Peyer's patch (tissue), 4 donors: ENCODE data around the gene DGCR2. TPM values are rescaled to one million over a fixed set of nuclear protein-coding genes. Genes with fewer than 3 reads are reported as not detected.

Experiments used
- DNase-seq, 3 donors: peaks; one replicate each; pipeline ENCODE4 v3.0.0-alpha.2; 2017 to 2019
- H3K27ac ChIP-seq, 4 donors: fragments of 200-600 bp; sonication (generic); one replicate each; pipeline ENCODE4 v1.5.1; 2016 to 2019
- H3K27me3 ChIP-seq, 2 donors: fragments of 200-600 bp; sonication (generic); one replicate each; pipeline ENCODE4 v1.5.1; 2019
- H3K36me3 ChIP-seq, 3 donors: fragments of 200-600 bp; sonication (generic); one replicate each; pipeline ENCODE4 v1.5.1; 2016 to 2019
- H3K4me1 ChIP-seq, 4 donors: fragments of 200-600 bp; sonication (generic); one replicate each; pipeline ENCODE4 v1.5.1; 2016 to 2019
- H3K4me3 ChIP-seq, 4 donors: fragments of 200-600 bp; sonication (generic); 1 replicate in 3 of 4; 2 replicates in 1 of 4; pipeline ENCODE4 v1.5.1; 2016 to 2019; ENCODE audit warnings: mild to moderate bottlenecking in 1 of 4
- H3K9me3 ChIP-seq, 4 donors: fragments of 200-600 bp; sonication (generic); one replicate each; pipeline ENCODE4 v1.5.1; 2016 to 2019; ENCODE audit warnings: mild to moderate bottlenecking in 1 of 4
- POLR2A ChIP-seq, 2 donors: fragments of 450-650 bp; IDR thresholded peaks; one replicate each; pipeline ENCODE4 v1.5.1; 2017; ENCODE audit warnings: antibody characterized with exemption in 2 of 2, mild to moderate bottlenecking in 2 of 2, moderate library complexity in 2 of 2
- total RNA-seq, 4 donors: library from RNA; depleted of rRNA; stranded (reverse); fragments of >200 nt; gene quantifications; one replicate each; pipeline ENCODE4 v1.1.0, GENCODE V29; 2016
- TF ChIP-seq, protein P1 (sequence below), 6 experiments: fragments of 450-650 bp in 4 of 6; fragments of 200-600 bp in 2 of 6; sonication (generic) in 1 of 6; IDR thresholded peaks; one replicate each; pipeline ENCODE4 v1.5.1; 2017 to 2019; ENCODE audit warnings: antibody characterized with exemption in 6 of 6, mild to moderate bottlenecking in 3 of 6, moderate library complexity in 1 of 6

Gene DGCR2
- total RNA-seq, 4 donors from 2014 or later, result 49.5 to 101 (median 92.1) TPM

- no peak overlapping the region for H3K4me3 ChIP-seq
- H3K4me1 ChIP-seq, result peaks cover 0 to 8% (median 7%) of the 10 kb centered on the region in 4 donors
- peaks cover 0 to 52% (median 0%) of the 10 kb centered on the region in 3 donors for H3K36me3 ChIP-seq
- no peak for DNase-seq
- no peak overlapping the region for H3K27ac ChIP-seq
- TF ChIP-seq, protein P1, sequence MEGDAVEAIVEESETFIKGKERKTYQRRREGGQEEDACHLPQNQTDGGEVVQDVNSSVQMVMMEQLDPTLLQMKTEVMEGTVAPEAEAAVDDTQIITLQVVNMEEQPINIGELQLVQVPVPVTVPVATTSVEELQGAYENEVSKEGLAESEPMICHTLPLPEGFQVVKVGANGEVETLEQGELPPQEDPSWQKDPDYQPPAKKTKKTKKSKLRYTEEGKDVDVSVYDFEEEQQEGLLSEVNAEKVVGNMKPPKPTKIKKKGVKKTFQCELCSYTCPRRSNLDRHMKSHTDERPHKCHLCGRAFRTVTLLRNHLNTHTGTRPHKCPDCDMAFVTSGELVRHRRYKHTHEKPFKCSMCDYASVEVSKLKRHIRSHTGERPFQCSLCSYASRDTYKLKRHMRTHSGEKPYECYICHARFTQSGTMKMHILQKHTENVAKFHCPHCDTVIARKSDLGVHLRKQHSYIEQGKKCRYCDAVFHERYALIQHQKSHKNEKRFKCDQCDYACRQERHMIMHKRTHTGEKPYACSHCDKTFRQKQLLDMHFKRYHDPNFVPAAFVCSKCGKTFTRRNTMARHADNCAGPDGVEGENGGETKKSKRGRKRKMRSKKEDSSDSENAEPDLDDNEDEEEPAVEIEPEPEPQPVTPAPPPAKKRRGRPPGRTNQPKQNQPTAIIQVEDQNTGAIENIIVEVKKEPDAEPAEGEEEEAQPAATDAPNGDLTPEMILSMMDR (IDR thresholded peaks at IDR 0.05), result no peak
- no peak for TF ChIP-seq POLR2A (IDR thresholded peaks at IDR 0.05)
- no peaks in the 10 kb centered on the region for H3K9me3 ChIP-seq
- H3K27me3 ChIP-seq, result no peaks in the 10 kb centered on the region
Measured at GRCh38 chr22:19142394-19142793, 20.2 kb upstream of the DGCR2 start.

DNA sequence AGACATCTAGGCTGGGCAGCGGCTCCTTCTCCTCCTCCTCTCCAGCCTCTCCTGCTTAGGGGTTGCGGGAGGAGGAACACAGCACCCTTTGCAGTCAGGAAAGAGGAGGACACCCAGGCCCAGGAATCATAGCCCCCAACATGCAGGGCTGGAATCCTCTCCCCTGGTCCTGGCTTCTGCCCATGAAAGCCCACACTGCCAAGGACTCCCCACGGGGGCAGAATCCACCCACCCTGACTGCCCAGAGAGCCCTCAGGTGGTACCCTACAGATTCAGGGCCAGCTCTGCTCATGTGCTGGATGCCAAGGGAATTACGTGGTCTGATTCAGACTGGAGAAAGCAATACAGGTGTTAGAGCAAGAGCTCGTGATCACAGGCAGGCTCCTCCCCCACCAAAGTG lies 17.8 kb upstream of the DGCR2 start:
- no peaks in the 10 kb centered on the region for H3K27me3 ChIP-seq
- H3K4me3 ChIP-seq, result no peak overlapping the region
- no peak overlapping the region for H3K27ac ChIP-seq
- peaks cover 0 to 8% (median 7%) of the 10 kb centered on the region in 4 donors for H3K4me1 ChIP-seq
- TF ChIP-seq POLR2A (IDR thresholded peaks at IDR 0.05), result no peak
- TF ChIP-seq, protein P1 (IDR thresholded peaks at IDR 0.05), result no peak
- DNase-seq, result no peak
- H3K36me3 ChIP-seq, result peaks cover 0 to 67% (median 0%) of the 10 kb centered on the region in 3 donors
- H3K9me3 ChIP-seq, result no peaks in the 10 kb centered on the region

GRCh38 chr22:19139001-19139356 lies 16.8 kb upstream of the DGCR2 start:
- Histone ChIP-seq H3K36me3 (peaks cover 0 to 77% (median 0%) of the 10 kb centered on the region in 3 donors), H3K4me1 (peaks cover 0 to 7% (median 6%) of the 10 kb centered on the region in 4 donors), H3K4me3 (no peak overlapping the region), H3K27ac (no peak overlapping the region), H3K27me3 (no peaks in the 10 kb centered on the region), H3K9me3 (no peaks in the 10 kb centered on the region)
- TF ChIP-seq, protein P1 (IDR thresholded peaks at IDR 0.05), result no peak
- no peak for TF ChIP-seq POLR2A (IDR thresholded peaks at IDR 0.05)
- no peak for DNase-seq

GRCh38 chr22:19138217-19139000 lies 16.2 kb upstream of the DGCR2 start:
- Histone ChIP-seq H3K4me3 (no peak overlapping the region), H3K36me3 (peaks cover 0 to 82% (median 0%) of the 10 kb centered on the region in 3 donors), H3K4me1 (peaks cover 0 to 2% (median under 1%) of the 10 kb centered on the region in 4 donors), H3K27ac (no peak overlapping the region), H3K9me3 (no peaks in the 10 kb centered on the region), H3K27me3 (no peaks in the 10 kb centered on the region)
- no peak for DNase-seq
- TF ChIP-seq, protein P1 (IDR thresholded peaks at IDR 0.05), result no peak
- no peak for TF ChIP-seq POLR2A (IDR thresholded peaks at IDR 0.05)

DNA sequence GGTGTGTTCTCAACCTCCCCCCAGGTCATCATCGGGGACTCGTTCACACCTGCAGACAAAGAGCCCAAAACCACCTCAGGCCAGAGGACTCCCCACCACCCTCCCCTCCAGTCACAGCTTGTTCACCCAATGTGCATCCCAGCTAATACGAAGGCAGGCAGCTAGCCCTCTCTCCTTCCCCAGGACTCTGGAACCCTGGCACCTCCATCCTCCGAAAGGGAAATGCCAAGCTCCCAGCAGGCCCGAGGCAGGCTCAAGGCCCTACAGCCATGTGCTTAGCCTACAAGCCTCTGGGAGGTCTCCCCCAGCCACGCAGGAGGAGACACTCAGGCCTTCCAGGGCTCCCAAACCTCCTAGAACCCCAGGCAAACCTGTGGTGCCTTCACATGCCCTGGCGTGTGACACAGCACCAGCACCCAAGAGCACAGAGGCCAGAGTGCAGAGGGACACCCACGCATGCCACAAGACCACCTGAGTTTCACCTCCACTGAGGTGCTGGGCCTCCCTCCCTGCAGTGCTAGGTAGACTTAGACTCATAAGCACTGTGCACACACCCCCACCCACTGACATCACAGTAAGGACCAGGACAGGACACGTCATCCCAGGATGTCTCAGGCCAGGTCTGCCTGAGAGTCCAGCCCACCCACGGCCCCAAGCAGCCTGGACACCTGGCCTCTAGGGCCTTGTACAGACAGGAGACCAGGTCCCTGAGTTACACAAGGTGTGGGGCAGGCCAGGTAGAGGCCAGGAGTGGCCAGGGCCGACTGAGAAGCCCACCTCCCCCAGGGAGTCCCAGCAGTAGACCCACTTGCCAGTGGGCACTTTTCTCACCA lies 15.4 kb upstream of the DGCR2 start:
- H3K9me3 ChIP-seq, result no peaks in the 10 kb centered on the region
- H3K36me3 ChIP-seq, result peaks cover 0 to 85% (median 0%) of the 10 kb centered on the region in 3 donors
- H3K27me3 ChIP-seq, result no peaks in the 10 kb centered on the region
- no peaks in the 10 kb centered on the region for H3K4me1 ChIP-seq
- TF ChIP-seq, protein P1 (IDR thresholded peaks at IDR 0.05), result no peak
- TF ChIP-seq POLR2A (IDR thresholded peaks at IDR 0.05), result no peak
- no peak overlapping the region for H3K27ac ChIP-seq
- no peak overlapping the region for H3K4me3 ChIP-seq
- DNase-seq, result no peak
